HG02938 (cell line): ENCODE data around the gene VWC2.
"Not testable (repeated sequence)": the region's sequence is repeated elsewhere in the genome, so short reads cannot be mapped to it uniquely, and the experiment has no call there.

Experiments used
- ATAC-seq: cut with Tn5 transposase; IDR thresholded peaks from one replicate; pipeline ENCODE4 v1.9.1; 2021; ENCODE audit warnings: mild to moderate bottlenecking, moderate library complexity; ENCODE audit not compliant: unreplicated experiment

The VWC2 gene

DNA sequence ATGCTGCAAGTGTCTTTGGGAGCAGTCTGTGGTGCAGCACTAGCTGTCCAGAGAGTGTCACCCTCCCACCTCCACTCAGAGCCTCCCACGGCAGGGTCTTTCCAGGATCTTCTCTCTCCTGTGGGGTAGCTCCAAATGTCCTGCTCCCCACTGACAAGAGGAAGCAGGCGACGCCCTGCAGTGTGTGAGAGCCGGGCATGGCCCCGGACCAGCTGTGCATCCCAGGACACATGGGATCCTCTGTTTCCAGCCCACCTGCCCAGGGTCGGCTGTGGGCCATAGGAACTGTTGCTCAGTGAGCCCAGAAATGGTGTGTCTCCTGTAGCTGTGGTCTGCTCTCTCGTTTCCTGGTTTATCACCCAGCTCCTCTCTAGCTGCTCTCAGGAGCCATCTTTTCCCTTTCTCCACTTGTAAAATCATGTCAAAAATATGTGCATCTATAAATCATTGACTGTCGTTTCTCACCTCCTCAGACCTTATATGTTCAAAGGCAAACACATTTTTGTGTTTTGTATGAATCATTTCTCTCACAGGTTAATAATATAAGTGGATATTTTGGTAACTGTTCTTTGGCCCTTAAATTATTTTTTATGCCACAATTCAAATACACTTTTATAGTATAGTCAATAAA lies 74.9 kb downstream of the VWC2 start:
- no peak for ATAC-seq

DNA sequence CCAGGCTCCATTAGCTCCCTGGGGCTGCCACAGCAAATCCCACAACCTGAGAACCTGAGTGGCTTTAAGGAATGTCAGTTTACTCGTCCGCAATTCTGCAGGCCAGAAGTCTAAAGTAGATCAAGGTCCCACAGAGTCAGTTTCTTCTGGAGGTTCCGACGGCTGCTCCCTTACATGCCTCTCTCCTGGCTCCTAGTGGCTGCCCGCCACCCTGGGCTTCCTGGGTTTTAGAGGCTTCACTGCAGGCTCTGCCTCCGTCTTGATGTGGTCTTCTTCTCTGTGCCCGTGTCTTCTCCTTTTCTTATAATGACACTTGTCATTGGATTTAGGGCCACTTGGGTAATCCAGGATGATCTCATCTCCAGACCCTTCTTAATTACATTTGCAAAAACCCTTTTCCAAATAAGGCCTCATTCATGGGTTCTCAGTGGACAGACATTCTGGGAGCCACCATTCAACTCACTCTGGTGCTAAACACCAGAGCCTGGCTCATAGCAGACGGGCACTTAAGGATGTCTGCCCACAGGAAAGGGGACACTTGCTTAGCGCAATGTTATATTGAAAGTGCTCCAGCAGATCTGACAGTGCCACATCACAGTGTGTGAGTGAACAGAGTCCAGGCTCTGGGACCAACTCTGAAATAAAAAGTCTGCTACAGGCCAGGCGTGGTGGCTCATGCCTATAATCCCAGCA lies 77.6 kb downstream of the VWC2 start:
- no peak for ATAC-seq

DNA sequence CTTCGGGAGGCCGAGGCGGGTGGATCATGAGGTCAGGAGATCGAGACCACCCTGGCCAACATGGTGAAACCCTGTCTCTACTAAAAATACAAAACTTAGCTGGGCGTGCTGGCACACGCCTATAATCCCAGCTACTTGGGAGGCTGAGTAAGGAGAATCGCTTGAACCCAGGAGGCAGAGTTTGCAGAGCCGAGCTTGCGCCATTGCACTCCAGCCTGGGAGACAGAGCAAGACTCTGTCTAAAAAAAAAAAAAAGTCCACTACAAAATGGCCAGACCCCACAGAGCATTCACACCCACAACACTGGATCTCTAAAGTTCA lies 78.1 kb downstream of the VWC2 start:
- ATAC-seq = not testable (repeated sequence)

DNA sequence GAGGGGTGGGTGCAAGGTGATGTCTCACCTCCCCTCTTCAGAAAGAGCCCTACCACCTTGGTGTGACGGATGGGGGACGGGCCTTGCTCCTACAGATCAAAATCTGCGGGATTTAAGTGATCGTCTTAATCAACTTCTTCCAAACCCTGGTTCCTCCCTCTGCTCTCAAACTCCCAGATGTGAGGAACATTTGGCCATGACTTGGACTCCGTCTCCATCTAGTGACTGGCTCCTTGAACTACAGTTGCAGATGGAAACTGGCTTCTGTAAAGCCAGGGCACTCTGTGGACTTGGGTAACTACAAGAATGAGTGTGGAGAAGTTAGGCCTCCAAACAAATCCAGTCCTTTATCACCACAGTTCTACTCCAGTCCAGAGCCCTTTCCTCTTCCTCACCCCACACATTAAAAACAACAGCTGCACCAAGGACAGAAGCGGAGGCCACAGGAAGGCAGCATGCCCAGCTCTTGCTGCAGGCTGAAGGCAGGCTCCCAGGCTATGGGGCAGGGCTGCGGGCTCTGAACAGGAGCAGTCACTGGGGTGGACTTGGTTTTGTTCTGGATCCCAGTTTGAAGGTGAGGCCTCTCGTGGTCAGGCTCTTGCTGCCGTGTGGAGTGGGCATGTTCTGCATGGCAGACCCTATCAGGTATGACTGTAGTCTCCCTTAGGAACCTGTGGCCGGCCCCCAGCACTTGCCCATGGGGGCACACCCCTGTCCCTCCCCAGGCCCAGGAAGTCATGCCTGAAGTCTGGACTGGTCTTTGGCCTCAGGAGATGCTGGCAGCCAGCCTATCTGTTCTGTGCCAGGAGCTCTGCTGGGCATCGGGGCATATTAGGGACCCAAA lies 79.4 kb downstream of the VWC2 start:
- peak; percentile 84 for ATAC-seq

DNA sequence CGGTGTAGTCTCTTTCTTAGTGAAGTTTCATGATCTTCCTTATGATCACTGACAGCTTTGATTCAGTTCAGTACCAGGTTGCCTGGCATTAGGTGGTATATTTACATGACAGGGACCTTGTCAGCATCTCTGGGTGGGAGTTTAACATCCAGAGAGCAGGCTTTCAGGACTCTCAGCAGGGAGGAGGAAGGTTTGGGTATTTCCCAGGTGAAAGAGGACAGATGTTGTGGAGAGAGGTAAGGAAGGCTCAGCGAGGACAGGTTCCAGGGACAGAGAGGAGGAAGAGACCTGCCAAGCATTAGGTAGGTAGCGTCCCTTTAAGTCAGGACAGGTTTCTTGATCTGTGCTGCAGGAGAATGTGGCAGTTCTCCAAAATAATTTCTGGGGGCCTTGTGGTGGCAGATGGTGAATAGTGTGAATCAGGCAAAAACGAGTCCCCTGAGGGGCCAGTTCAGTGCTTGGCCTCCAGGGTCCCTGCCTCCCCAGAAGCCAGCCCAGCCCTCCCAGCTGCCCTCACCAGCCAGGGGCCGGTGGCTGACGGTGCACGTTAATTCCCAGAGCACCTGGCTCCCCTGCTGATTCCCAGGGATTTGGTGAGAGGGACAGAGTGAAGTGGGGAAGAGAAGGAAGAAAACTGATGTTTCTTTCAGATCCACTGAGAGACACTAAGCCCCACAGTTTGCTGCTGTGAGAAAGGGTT lies 82.0 kb downstream of the VWC2 start:
- no peak for ATAC-seq

DNA sequence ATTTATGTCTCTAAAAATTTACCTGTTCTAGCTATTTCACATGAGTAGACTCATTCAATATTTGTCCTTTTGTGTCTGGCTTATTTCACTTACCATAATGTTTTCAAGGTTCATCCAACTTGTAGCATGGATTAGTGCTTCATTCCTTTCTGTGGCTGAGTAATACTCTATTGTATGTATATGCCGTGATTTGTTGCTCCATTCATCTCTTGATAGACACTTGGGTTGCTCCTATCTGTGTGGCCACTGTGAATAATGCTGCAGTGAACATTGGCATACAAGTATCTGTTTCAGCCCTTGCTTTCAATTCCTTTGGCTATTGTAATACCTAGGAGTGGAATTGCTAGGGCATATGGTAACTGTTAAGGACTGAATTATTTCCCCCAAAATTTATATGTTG lies 86.9 kb downstream of the VWC2 start:
- no peak for ATAC-seq

DNA sequence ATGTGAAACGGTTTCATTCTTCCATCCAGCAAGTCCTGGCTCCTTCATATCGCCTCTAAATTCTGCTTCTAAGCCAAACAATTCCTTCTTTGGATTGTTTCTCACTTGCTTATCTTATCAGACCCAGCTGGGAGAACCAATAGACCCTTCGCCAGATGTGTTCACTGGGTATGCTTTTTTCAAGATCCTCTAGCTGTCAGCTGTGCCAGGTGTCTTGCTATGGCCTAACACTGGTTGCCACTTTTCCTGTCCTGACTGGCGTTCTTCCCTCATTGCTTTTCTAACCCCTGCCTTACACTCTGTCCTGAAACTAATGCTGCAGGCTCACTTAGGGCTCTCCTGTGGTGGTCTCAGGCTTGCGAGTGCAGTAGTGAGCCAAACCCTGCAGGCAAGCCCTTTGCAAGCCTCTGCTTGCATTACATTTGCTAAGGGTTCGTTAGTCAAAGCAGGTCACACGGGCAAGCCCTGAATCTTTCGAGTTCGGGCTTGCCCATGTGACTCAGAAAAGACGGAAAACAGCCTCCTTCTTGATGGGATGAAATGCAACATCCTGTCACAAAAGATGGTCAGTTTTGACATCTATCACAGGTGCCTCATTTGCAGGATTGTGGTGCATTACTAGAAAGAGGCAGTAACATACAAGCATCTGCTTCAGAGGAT lies 92.8 kb downstream of the VWC2 start:
- ATAC-seq = no peak

DNA sequence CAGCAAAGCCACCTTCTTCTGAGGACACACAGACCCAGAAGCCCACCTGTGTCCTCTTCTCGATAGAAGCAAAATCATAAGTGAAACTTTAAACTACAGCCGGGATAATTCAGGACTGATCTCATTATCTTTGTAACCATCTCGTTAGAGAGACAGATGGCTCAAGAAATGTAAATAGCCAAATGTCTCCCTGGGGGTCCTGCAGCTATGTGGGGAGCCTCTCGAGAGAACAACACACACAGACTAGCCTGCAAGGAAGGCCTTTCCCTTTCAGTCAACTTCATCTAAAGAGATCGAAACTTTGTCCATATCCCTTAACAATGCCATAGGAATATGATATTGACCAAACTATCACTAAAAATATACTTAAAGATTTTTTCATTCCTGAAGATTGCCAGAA lies 93.5 kb downstream of the VWC2 start:
- no peak for ATAC-seq

DNA sequence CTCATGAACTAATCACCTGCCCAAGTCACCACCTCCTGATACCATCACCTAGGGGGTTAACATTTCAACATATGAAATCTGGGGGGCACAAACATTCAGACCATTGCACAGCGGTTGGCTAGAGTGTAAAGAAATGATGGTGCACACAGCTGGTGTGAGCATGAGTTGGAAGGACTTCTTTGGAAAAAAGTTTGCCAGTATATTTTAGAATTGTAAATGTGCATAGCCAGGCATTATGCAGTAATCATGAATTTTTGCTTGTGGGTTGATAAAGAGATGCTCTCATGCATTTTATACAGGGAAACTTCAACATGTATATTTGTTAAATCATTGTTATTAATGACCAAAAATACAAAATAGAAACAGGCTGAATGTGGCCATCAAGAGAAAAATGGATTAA lies 100.0 kb downstream of the VWC2 start:
- ATAC-seq = no peak

DNA sequence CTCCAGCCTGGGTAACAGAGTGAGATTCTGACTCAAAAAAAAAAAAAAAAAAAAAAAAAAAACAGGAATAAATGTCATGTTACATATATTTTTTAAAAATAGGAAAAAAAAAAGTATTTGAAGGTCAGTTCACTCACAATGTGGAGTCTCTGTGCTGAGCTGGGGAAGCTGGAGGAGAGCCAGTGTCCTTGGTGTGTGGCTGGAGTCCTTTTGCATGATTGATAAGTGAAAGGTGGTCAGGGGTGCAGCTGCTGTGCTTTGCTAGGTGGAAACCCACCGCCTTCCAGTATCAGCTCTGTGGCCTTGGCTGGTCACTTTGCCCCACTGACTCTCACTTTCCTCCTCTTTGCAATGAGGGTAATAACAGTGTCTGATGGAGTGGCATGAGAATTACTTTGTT lies 101.9 kb downstream of the VWC2 start:
- no peak for ATAC-seq

DNA sequence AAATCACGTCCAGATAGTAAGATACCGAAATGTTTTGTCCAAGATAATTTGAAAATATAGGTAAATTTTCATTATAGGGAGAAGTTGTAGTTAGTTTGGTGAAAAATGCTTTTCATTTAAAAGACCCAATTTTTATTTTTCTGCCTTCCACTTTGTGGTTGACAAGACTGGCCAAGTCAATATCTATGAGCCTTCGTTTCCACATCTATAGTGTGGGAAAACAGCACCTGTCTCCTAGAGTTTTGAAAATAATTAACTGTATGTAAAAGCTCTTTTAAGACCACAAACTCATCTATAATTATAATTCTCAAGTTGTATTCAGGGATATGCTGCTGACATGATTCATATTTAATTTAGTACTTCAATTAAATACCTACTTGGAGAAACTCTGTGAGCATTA lies 102.8 kb downstream of the VWC2 start:
- ATAC-seq = no peak

DNA sequence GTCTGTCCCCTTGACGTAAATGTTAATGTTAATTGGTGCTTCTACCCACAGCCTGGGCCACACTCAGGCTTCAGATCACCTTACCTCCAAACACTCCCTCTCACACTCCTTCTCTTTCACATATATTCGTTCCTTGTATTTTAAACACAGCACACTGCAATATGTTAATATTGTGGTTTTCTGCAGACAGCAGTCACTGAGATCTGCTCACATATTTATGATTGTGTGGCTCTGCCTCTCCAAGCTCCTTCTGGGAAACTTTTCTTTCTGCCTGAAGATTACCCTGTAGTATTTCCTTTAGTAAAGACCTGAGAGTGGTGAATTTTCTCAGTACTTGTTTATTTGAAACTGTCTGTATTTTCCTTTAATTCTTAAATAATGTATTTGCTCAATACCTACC lies 104.7 kb downstream of the VWC2 start:
- no peak for ATAC-seq

DNA sequence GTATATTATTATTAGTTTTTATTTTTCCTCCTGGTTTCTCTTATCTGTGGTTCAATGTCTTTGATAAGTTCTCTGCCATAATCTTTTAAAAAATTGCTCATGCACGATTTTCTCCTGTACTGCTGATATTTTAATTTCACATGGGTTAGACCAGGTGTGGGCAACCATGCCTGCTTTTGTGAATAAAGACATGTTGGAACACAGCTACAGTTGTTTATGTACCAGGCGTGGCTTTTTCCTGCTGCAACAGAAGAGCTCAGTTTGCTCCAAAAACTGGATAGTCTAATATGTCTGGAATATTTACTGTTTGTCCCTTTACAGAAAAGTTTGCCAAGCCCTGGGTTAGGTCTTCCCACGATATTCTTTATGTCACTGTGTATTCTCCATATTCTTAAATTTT lies 105.2 kb downstream of the VWC2 start:
- no peak for ATAC-seq

DNA sequence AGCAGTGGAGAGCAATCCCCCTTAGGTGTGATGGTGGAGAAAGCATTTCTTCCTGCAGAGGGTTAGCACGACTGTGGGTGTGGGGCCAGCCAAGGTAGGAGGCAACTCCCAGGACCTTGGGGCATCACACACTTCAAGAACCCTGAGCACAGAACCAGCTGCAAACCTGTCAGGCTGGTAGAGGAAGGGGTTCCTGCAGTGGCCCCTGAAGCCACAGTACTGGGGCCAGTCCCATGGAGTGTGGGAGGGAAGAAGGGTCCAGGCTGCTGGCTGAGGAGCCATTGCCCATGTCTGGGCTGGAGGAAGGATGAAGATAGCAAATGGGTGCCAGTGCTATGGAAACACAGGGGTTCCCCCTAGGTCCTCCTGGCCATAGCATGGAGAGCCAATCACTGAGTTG lies 110.5 kb downstream of the VWC2 start:
- ATAC-seq = no peak

DNA sequence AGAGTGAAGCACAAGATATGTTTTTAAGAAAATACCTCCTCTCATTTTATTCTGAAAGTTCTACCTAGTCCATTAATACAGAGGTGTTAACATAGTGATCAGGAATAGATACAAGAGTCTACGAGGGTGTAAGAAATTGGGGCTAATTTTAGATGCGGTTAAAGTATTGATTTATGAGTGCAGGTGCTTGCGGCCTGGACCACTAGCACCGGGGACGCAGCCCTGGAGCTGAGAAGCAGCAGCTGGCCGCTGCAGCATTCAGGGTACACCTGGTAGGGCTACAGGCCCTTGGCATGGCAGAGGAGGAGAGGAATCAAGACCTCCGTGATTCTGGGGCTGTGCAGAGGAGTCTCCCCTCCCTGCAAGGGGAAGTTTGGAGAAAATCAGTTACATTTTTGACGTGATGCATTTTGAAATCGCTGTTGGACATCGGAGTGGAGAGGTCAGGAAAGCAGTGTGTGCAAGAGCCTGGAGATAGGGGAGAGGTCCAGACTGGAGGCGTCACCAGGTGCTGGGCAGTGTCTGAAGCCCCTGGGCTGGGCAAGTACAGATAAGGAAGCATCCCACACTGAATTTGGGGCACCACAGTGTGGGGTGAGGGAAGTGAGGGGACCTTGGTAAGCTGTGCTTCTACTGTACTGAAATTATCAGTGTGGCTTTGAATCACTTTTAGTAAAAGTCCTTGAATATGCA lies 112.3 kb downstream of the VWC2 start:
- ATAC-seq = no peak

DNA sequence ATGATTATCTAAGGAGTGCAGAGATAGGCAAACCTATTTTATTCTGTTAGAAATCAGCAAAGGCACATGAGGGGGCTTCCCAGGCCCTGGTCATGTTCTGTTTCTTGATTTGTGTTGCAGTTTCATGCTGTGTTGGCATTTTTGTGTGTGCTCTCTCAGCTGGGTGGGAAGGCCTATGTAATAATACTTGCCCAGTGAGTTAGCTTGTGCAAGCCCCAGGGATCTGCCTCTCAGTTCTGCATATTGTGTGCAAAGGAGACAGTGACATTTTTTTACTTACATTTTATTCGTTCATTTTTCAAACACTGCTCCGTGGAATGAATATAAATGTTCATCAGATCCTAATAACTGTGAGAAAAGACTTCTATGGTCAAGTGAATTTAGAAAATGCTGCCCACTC lies 119.0 kb downstream of the VWC2 start:
- no peak for ATAC-seq

DNA sequence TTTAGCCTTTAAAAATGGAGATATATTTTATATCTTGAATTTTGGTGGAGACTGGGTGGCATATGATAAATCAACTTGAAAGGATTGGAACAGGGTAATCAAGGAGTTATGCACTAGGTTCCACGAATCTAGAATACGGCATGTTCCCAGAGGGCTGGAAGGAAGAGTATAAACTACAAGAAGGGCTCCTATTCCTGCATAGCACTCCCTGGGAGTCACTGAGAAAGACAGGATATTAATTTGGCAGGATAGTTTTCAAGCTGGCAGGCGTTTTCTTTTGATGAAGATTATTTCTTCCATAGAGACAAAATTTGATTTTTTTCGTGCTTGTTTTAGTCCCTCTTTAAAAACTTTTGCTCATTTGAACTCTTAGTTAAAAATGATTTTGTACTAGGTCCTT lies 119.7 kb downstream of the VWC2 start:
- no peak for ATAC-seq

DNA sequence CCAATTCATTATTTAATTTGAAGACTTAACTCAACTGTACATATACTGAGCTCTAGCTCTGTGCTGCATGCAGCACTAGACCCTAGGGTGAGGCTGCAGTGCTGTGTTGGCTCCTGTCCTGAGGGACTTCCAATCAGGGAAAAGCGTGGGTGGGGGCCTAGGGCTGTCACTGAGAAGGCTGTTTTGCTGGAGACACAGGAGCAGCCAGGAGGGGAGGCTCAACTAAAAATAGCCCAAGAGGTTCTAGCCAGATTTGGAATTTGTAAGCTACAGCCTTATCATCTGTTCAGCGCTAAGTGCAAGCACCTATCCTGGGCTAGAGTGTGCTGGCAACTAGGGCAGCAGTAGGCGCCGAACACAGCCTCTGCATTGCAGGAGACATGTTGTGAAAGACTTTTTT lies 121.1 kb downstream of the VWC2 start:
- ATAC-seq = no peak

DNA sequence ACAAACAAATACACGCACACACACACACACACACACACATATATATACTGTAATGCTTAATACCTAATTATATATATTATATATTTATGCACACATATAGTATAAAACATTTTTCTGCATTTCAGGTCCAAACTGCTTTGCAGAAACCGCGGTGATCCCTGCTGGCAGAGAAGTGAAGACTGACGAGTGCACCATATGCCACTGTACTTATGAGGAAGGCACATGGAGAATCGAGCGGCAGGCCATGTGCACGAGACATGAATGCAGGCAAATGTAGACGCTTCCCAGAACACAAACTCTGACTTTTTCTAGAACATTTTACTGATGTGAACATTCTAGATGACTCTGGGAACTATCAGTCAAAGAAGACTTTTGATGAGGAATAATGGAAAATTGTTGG lies 138.5 kb downstream of the VWC2 start:
- ATAC-seq = no peak

DNA sequence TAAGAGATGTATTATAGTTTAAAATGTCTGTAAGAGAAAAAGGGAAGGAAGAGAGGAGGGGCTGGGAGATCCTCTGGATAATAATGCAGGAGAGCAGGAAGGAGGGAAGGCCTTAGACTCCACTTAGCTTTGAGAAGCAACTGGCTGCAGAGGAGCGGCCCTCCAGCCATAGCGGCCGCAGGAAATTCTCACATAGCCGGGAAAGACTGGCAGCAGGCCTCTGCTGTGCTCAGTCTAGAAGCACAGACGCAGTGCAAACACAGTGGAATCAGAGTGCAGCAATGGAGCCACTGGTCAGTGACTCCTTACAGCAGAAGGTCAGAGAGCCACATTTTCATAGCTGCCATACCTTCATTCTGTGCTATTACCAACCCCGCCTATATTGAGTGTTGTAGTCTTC lies 153.3 kb downstream of the VWC2 start:
- ATAC-seq = no peak

DNA sequence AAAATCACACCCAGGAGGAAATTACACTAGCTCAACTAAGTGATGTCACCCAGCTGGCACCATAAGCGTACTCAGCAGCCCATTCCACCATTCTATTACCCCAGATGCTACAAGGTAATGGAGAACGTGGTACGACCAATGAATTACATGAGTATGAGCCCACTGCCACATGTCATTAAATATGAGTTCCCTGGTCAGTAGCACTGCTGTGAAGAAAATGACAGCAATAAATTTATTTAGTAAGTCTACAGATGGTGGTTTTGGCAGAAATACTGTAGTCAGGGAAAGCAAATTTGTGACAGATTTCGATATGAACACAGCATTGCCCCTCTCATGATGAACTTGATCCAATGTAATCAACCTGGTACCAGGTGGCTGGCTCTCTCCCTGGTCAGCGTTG lies 154.2 kb downstream of the VWC2 start:
- no peak for ATAC-seq
